Testis (tissue), 2 donors: ENCODE data around the gene DUOXA1.

Experiments used
- CTCF ChIP-seq, 3 experiments: fragments of 450-650 bp in 2 of 3; fragments of 200-600 bp in 1 of 3; sonication (generic) in 1 of 3; IDR thresholded peaks; one replicate each; pipeline ENCODE4 v1.5.1; 2016 to 2019; ENCODE audit warnings: antibody characterized with exemption in 3 of 3, mild to moderate bottlenecking in 2 of 3, moderate library complexity in 1 of 3
- POLR2A ChIP-seq: fragments of 450-650 bp; IDR thresholded peaks from one replicate; pipeline ENCODE4 v1.6.1; 2017; ENCODE audit warnings: antibody characterized with exemption, mild to moderate bottlenecking, moderate library complexity

- TF ChIP-seq CTCF (IDR thresholded peaks at IDR 0.05) (peak; percentile 84 to 88 (median 88)), POLR2A (no peak)
Observed at GRCh38 chr15:45118131-45118588, 11.5 kb downstream of the DUOXA1 start.
